Endothelial cell (in vitro differentiated cells): ENCODE measurements around the gene PCDHA3. TPM values are rescaled to one million over a fixed set of nuclear protein-coding genes. Genes with fewer than 3 reads are reported as not detected.
"Not testable (repeated sequence)": the region's sequence is repeated elsewhere in the genome, so short reads cannot be mapped to it uniquely, and the experiment has no call there.

Experiments
- DNase-seq: peaks from one replicate; pipeline ENCODE4 v3.0.0; 2021; ENCODE audit warnings: low spot score
- H3K27ac Mint-ChIP-seq: one replicate; pipeline ENCODE4 v1.8.0; 2021; ENCODE audit warnings: mixed read lengths, inconsistent platforms; ENCODE audit not compliant: unreplicated experiment
- H3K27me3 Mint-ChIP-seq: one replicate; pipeline ENCODE4 v1.8.0; 2021; ENCODE audit warnings: mild to moderate bottlenecking, moderate library complexity, mixed read lengths, inconsistent platforms; ENCODE audit not compliant: unreplicated experiment
- H3K36me3 Mint-ChIP-seq: one replicate; pipeline ENCODE4 v1.8.0; 2021; ENCODE audit warnings: mild to moderate bottlenecking, low read depth, mixed read lengths, inconsistent platforms; ENCODE audit not compliant: unreplicated experiment
- H3K4me1 Mint-ChIP-seq: one replicate; pipeline ENCODE4 v1.8.0; 2021; ENCODE audit warnings: mild to moderate bottlenecking, mixed read lengths, inconsistent platforms; ENCODE audit not compliant: unreplicated experiment
- H3K4me3 Mint-ChIP-seq: one replicate; pipeline ENCODE4 v1.8.0; 2021; ENCODE audit warnings: mild to moderate bottlenecking, mixed read lengths, inconsistent platforms; ENCODE audit not compliant: unreplicated experiment
- H3K9me3 Mint-ChIP-seq: one replicate; pipeline ENCODE4 v1.8.0; 2021; ENCODE audit warnings: mixed read lengths, inconsistent platforms; ENCODE audit not compliant: unreplicated experiment
- total RNA-seq: library from RNA; stranded (reverse); fragmentation: NEBNext Ultra II Directional; extraction: Animal tissue kit (Norgen Biotek cat#: 25700); gene quantifications from one replicate; pipeline ENCODE4 v1.2.1, GENCODE V29; 2021; ENCODE audit not compliant: unreplicated experiment
- TF ChIP-seq, protein P1 (sequence below): fragments of 200-600 bp; sonication (generic); IDR thresholded peaks from one replicate; pipeline ENCODE4 v1.5.0; 2021; ENCODE audit warnings: antibody characterized with exemption; ENCODE audit not compliant: unreplicated experiment

Gene PCDHA3
- total RNA-seq, 1 donor from 2014 or later: 2.6 TPM

DNA sequence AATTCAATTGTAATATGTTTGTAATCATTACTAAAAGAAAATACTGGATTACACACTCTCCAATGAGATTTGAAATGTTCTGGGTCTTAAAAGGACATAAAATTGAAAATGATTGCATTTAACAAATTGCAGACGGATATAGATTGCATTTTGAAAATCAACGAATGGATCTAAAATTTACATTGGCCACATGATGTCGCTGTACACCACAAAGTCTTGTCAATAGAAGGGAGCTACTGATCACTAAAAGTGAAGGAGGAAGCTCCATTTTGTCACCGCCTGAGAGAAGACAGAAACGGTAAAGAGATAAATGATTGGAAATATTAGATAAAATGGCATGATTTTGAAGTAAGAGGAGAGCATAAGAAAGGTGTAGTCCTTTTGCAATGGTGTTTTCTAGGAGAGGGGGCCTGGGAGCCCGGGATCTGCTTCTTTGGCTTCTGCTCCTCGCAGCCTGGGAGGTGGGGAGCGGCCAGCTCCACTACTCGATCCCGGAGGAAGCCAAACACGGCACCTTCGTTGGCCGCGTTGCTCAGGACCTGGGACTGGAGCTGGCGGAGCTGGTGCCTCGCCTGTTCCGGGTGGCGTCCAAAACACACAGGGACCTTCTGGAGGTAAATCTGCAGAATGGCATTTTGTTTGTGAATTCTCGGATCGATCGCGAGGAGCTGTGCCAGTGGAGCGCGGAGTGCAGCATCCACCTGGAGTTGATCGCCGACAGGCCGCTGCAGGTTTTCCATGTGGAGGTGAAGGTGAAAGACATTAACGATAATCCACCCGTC, 14.8 kb upstream of the PCDHA3 start, which contains the start of gene PCDHA1:
Gene PCDHA1, plus strand, starts transcription at position 236 of the 782 bp plus-strand sequence.
- no peak within 1 kb of the TSS for H3K4me3 Mint-ChIP-seq
- peaks cover 28% of the 10 kb centered on the region for H3K9me3 Mint-ChIP-seq
- H3K4me1 Mint-ChIP-seq: no peaks in the 10 kb centered on the region
- no peak within 1 kb of the TSS for H3K27ac Mint-ChIP-seq
- TF ChIP-seq, protein P1, sequence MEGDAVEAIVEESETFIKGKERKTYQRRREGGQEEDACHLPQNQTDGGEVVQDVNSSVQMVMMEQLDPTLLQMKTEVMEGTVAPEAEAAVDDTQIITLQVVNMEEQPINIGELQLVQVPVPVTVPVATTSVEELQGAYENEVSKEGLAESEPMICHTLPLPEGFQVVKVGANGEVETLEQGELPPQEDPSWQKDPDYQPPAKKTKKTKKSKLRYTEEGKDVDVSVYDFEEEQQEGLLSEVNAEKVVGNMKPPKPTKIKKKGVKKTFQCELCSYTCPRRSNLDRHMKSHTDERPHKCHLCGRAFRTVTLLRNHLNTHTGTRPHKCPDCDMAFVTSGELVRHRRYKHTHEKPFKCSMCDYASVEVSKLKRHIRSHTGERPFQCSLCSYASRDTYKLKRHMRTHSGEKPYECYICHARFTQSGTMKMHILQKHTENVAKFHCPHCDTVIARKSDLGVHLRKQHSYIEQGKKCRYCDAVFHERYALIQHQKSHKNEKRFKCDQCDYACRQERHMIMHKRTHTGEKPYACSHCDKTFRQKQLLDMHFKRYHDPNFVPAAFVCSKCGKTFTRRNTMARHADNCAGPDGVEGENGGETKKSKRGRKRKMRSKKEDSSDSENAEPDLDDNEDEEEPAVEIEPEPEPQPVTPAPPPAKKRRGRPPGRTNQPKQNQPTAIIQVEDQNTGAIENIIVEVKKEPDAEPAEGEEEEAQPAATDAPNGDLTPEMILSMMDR: no peak
- DNase-seq: no peak
- H3K36me3 Mint-ChIP-seq: peaks cover 22% of the 10 kb centered on the region
- no peaks in the 10 kb centered on the region for H3K27me3 Mint-ChIP-seq

DNA sequence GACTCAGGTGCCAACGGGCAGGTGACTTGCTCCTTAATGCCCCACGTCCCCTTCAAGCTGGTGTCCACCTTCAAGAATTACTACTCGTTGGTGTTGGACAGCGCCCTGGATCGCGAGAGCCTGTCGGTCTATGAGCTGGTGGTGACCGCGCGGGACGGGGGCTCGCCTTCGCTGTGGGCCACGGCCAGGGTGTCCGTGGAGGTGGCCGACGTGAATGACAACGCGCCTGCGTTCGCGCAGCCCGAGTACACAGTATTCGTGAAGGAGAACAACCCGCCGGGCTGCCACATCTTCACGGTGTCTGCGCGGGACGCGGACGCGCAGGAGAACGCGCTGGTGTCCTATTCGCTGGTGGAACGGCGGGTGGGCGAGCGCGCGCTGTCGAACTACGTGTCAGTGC, 13.4 kb upstream of the PCDHA3 start:
- Mint-ChIP-seq H3K9me3 (peaks cover 20% of the 10 kb centered on the region), H3K36me3 (peaks cover 21% of the 10 kb centered on the region)
- not testable (repeated sequence) for H3K27me3 Mint-ChIP-seq, H3K4me1 Mint-ChIP-seq, H3K4me3 Mint-ChIP-seq, H3K27ac Mint-ChIP-seq, DNase-seq

DNA sequence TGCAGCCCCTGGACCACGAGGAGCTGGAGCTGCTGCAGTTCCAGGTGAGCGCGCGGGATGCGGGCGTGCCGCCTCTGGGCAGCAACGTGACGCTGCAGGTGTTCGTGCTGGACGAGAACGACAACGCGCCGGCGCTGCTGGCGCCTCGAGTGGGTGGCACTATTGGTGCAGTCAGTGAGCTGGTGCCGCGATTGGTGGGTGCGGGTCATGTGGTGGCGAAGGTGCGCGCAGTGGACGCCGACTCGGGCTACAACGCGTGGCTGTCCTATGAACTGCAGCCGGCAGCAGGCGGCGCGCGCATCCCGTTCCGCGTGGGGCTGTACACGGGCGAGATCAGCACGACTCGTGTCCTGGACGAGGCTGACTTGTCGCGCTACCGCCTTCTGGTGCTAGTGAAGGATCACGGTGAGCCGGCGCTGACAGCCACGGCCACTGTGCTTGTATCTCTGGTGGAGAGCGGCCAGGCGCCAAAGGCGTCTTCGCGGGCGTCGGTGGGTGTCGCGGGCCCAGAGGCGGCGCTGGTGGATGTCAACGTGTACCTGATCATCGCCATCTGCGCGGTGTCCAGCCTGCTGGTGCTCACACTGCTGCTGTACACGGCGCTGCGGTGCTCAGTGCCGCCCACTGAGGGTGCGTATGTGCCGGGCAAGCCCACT, 12.9 kb upstream of the PCDHA3 start:
- H3K27me3 Mint-ChIP-seq, H3K4me3 Mint-ChIP-seq, DNase-seq, H3K27ac Mint-ChIP-seq, H3K4me1 Mint-ChIP-seq: not testable (repeated sequence)
- peaks cover 17% of the 10 kb centered on the region for H3K36me3 Mint-ChIP-seq
- H3K9me3 Mint-ChIP-seq: peaks cover 15% of the 10 kb centered on the region

DNA sequence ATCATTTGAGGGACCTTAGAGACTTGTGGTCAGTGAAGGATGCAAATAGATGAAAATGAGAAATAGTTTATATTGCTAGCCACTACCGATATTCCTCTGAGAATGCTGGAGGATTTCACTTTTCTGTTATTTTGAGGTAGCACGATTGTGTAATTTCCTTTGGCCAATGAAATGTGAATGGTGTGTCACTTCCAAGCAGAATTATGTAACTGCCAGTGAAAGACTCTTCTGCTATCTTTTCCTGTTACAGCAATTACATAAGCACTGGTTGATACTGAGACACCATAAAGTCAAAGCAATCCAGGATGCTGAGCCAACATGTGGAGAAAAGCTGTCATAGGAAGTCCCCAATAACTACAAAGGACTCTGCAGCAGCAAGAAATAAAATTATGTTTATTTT, 9.8 kb upstream of the PCDHA3 start:
- Mint-ChIP-seq H3K4me3 (no peak overlapping the region), H3K27ac (no peak overlapping the region), H3K4me1 (no peaks in the 10 kb centered on the region), H3K27me3 (no peaks in the 10 kb centered on the region), H3K36me3 (peaks cover 16% of the 10 kb centered on the region), H3K9me3 (peaks cover 7% of the 10 kb centered on the region)
- no peak for DNase-seq
- TF ChIP-seq, protein P1: no peak

DNA sequence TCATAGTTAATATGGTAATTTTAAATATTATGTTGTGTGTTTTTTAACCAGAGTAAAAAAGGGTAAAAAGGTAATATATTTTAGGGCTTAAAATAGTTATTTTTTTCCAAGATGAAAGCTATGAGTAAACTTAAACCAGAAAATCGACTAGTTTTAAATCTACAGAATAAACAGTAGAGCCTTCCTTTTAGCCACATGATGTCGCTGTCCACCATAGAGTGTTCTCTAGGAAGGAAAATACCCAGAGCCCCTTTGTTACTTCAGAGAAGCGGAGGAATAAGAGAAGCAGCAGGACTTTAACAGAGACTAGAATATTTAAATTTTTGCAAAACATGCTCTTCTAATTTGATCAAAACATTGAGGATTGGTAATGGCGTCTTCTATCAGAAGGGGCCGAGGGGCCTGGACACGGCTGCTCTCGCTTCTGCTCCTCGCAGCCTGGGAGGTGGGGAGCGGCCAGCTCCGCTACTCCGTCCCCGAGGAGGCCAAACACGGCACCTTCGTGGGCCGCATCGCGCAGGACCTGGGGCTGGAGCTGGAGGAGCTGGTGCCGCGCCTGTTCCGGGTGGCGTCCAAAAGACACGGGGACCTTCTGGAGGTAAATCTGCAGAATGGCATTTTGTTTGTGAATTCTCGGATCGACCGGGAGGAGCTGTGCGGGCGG, 6.1 kb upstream of the PCDHA3 start, which contains the start of gene PCDHA2:
Gene PCDHA2, plus strand, starts transcription at position 258 of the 664 bp plus-strand sequence.
- peaks cover 13% of the 10 kb centered on the region for H3K36me3 Mint-ChIP-seq
- peak within 1 kb of the TSS; percentile 26 for H3K27ac Mint-ChIP-seq
- H3K4me1 Mint-ChIP-seq: no peaks in the 10 kb centered on the region
- peak within 1 kb of the TSS; percentile 91 for H3K4me3 Mint-ChIP-seq
- no peaks in the 10 kb centered on the region for H3K27me3 Mint-ChIP-seq
- TF ChIP-seq, protein P1: no peak
- no peaks in the 10 kb centered on the region for H3K9me3 Mint-ChIP-seq
- DNase-seq: no peak
